Stimulated activated CD8-positive, alpha-beta memory T cell treated with anti-CD3 and anti-CD28 coated beads, Interleukin-2, amount 100 ng/mL, for 48 hours (primary cell): ENCODE data around the gene INPP4A.
A peak's percentile ranks its signal among the peaks of the same experiment; 100 is the strongest.
"Not testable (repeated sequence)": the region's sequence is repeated elsewhere in the genome, so short reads cannot be mapped to it uniquely, and the experiment has no call there.

ENCODE experiments used
- DNase-seq, 2 donors: peaks; one replicate each; pipeline ENCODE4 v3.0.0-alpha.2; 2020; ENCODE audit warnings: low read depth in 2 of 2

The INPP4A gene

DNA sequence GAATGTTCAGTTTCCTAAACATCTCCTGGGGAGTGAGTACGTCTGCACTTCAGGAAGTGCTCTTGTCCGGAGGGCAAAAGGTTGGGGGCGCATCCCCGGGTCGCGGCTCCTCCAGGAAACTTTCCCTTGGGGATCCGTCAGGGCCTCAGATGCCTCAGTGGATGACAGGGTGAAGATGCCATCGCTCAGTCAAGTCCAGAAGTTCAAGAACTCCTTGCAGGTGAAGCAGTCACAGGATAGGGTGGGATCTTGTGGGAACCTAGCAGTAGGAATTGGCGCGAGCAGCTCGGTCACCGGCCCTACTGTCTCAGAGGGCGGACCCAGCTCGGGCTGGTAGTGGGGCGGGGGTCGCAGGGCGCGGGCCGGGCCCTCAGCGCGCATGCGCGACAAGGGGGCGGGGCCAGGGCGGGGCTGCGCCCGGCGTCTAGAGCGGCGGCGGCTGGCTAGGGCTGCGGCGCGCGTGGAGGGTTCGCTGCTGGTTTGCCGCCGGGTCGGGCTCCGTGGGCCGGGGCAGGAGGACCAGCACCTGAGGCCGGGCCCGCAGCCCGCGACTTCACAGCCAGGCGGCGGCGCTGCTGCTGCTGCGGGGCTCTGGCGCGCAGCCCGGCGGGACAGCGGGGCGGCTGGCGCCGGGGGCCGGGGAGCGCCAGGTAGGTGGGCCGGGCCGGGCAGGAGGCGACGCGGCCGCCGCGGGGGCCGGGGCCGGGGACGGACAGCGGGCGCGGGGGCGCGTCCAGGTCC is at the start of gene INPP4A:
Gene INPP4A (plus strand): TSS at position 423 of the 741 bp plus-strand sequence. CDS start 75,191 bp downstream, outside the sequence.
- peak; percentile 66 to 71 for DNase-seq

- DNase-seq = no peak
Measured at GRCh38 chr2:98395977-98396376, 48.7 kb upstream of the INPP4A start.

GRCh38 chr2:98396745-98397355 is 47.8 kb upstream of the INPP4A start:
- DNase-seq = no peak

DNA sequence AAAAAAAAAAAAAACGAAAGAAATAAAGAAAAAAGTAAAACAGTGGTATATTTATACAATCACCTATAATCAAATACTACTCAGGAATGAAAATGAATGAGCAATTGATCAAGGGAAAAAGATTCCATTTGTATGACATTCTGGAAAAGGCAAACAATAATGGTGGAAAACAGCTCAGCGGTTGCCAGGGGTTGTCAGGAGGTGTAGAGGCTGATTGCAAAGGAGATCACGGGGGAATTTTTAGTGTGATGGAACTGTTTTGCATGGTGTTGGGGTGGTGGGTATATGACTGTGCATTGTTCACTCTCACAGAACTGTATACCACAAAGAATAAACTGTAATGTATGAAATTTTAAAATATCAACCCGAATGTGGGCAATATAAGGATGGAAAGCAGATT is 45.5 kb upstream of the INPP4A start:
- DNase-seq = no peak

GRCh38 chr2:98403878-98404277 is 40.8 kb upstream of the INPP4A start:
- DNase-seq = no peak

DNA sequence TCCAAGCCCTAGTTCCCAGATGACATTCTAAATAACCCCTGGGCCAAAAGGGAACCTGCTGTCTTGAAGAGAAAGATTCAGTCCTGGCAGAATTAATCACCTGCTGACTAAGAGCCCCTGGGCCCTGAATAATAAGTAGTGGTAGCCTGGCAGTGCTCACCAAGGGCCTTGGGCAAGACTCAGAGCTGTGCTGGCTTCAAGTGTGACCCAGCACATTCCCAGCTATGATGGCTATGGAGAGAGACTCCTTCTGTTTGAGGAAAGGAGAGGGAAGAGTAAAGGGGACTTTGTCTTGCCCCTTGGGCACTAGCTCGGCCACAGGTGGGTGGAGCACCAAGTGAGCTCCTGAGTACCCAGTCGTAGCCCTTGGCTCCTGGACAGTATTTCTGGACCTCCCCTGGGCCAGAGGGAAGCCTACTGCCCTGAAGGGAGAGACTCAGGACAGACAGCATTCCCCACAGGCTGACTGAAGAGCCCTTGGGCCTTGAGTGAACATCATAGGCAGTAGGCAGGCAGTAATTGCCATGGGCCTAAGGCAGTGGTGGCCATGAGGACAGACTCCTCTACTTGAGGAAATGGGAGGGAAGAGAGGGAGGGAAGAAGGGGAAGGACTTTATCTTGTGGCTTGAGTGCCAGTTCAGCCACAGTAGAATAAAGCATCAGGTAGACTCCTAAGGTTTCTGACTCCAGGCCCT is 40.0 kb upstream of the INPP4A start:
- DNase-seq = no peak

DNA sequence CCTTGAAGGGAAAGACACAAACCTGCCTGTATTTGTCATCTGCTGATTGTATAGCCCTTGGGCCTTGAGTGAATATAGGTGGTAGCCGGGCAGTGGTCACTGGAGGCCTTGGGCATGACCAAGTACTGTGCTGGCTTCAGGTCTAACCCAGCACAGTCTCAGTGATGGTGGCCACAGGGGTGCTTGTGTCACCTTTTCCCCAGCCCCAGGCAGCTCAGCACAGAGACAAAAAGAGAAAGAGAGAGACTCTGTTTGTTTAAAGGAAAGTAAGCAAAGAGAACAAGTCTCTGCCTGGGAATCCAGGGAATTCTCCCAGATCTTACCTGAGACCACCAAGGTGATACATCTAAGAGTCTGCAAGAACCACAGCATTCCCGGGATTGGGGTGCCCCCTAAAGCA is 39.4 kb upstream of the INPP4A start:
- DNase-seq = no peak

- no peak for DNase-seq
Measured at GRCh38 chr2:98408155-98408554, 36.5 kb upstream of the INPP4A start.

GRCh38 chr2:98412751-98413458 is 31.8 kb upstream of the INPP4A start:
- DNase-seq = peak in 1 of 2 donors; percentile 7

GRCh38 chr2:98414246-98414645 is 30.4 kb upstream of the INPP4A start:
- DNase-seq = not testable (repeated sequence)

GRCh38 chr2:98415719-98416248 is 28.9 kb upstream of the INPP4A start:
- not testable (repeated sequence) for DNase-seq

DNA sequence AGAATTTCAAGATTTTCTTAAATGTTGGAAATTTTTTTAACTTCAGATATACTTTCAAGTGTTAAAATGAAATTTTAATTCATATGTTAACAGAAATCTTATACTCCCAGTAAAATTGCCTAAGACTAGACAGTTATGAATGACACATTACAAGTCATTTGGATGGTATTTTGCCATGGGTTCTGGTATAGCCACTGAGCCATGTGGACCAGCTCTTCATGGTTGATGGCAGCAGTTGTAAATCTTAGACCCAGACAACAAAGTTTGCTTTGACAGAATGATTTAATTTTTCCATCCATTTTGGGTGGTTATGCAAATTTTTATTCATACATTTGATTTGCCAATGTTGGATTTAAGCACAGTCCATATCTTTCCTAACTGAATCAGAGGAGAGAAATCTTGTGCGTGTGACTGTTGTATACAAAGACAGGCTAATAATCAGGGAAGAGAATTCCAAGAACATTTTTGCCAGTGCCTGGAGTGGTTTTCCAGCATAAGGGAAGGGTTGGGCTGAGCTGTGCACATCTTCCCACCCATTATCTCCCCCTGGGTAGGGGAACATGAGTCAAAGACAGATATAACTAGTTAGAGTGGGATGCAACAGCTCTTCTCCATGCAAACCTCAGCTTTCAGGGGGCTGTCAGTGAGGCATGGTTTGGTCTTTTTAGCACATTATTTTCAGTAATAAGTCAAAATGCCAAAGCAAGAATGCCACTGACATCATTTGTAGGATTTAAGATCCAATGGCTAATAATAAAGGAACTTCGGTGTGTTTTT is 28.1 kb upstream of the INPP4A start:
- no peak for DNase-seq

- DNase-seq = no peak
Measured at GRCh38 chr2:98419544-98419943, 25.1 kb upstream of the INPP4A start.

GRCh38 chr2:98419977-98420725 is 24.5 kb upstream of the INPP4A start:
- DNase-seq = no peak

DNA sequence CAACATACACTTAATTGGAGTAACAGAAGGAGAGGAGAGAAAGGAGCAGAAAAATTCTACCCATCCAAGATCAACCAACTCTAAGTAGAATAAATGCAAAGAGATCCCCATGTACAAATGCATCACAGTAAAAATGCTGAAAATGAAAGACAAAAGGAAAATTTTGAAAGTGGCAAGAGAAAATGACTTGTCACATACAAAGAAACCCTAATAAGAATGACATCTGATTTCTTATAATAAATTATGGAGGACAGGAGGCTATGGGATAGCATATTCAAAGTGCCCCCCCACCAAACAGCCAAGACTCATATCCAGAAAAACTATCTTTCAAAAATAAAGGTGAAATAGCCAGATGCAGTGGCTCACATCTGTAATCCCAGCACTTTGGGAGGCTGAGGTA is 22.2 kb upstream of the INPP4A start:
- DNase-seq = no peak

DNA sequence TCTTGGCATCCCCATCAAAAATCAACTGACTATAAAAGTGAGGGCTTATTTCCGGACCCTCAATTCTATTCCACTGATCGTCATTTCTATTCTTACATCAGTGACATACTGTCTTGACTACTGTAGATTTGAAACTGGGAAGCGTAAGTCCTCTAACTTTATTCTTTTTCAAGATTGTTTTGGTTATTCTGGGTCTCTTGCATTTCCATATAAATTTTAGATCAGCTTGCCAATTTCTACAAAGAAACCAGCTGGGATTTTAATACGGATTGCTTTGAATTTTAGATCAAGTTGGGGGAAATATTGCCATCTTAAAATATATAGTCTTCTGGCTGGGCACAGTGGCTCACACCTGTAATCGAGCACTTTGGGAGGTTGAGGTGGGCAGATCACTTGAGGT is 17.9 kb upstream of the INPP4A start:
- DNase-seq = no peak

DNA sequence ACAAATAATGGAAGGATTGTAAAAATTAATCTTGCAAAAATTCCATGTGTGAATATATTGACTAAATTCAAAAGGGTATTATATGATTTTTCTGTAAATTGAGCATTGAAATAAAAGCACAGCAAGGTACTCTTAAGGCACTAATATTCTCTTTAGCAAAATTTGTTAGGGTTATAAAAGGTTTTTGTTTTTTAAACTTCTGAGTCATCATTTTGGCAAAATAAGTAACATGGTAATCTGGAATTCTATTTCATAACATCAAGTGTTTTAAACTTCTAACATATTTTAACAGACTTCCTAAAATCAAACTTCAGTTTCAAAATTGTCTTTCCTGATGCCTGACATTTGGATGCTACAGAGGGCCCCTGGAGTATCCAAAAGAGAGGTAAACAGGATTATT is 12.5 kb upstream of the INPP4A start:
- no peak for DNase-seq

DNA sequence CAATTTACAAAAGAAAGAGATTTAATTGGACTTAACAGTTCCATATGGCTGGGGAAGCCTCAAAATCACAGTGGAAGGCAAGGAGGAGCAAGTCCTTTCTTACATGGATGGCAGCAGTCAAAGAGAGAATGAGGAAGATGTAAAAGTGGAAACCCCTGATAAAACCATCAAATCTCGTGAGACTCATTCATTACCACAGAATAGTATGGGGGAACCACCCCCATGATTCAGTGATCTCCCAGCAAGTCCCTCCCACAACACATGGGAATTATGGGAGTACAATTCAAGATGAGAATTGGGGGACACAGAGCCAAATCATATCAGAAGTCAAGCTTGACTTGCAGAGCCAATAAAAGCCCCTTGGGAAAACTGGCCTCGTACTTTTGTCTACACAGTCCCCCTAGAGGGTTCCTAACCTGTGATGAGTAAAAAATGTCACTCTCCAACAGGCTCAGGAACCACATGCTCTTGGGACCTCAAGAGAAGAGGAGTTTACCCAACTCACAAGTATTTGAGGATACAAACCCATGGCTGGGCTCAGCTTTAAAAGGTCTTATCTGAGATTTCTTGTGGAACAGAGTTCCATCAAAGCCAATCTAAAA is 11.2 kb upstream of the INPP4A start:
- no peak for DNase-seq

- DNase-seq = no peak
Measured at GRCh38 chr2:98434492-98434891, 10.2 kb upstream of the INPP4A start.

DNA sequence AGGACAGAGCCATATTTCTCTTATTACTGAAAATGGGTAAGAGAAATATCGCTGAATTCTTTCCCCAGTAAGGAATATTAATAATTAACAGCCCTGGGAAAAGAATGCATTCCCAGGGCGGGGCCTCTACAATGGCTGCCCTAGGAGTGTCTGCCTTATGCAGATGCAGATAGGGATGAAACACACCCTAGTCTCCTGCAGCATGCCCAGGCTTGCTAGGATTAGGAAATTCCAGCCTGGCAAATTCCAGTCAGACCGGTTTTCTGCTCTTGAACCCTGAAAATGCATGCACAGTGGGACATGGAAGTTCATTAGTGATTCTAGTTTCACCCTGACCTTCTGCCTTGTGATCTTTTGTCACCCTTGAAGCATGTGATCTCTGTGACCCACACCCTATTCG is 9.0 kb upstream of the INPP4A start:
- not testable (repeated sequence) for DNase-seq
